HG03378 (cell line): ENCODE results near the gene CALY.

Experiments used
- ATAC-seq: cut with Tn5 transposase; IDR thresholded peaks from one replicate; pipeline ENCODE4 v1.9.1; 2021; ENCODE audit warnings: mild to moderate bottlenecking, moderate library complexity; ENCODE audit not compliant: unreplicated experiment

The CALY gene

GRCh38 chr10:133274751-133275683, 61.7 kb downstream of the CALY start:
- ATAC-seq, result peak; percentile 49
